ENCODE results near the gene ESYT3. TPM values are rescaled to one million over a fixed set of nuclear protein-coding genes. Genes with fewer than 3 reads are reported as not detected.

The ESYT3 gene
- total RNA-seq, 1 experiment from 2014 or later = 6.3 TPM

DNA sequence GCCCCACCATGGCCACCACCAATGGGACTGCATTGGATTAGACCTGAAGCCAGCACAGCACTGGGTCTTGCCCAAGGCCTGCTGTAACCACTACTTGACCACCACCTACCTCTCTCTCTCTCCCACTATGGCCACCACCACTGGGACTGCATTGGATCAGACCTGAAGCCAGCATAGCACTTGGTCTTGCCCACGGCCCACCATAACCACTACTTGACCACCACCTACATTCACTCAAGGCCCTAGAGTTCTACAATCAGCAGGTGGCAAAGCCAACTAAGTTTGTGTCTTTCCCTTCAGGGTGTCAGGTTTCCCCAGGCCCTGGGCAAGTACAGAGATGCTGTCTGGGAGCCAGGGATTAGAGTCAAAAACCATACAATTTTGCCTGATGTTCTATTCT, 57.6 kb downstream of the ESYT3 start:
- Histone ChIP-seq H3T11ph (ENCODE audit: low read length) (no peak overlapping the region), H4K8ac (replicated peaks; ENCODE audit: insufficient read length, low read depth, low read length) (no peak overlapping the region), H4K91ac (ENCODE audit: insufficient read length, low read depth, low read length) (no peak overlapping the region), H3K27me3 (ENCODE audit: insufficient read depth, low read length) (no peaks in the 10 kb centered on the region), H3K23me2 (ENCODE audit: insufficient read length, low read depth, low read length, poor library complexity, severe bottlenecking) (no peaks in the 10 kb centered on the region), H3K23ac (ENCODE audit: insufficient read length, low read depth, low read length) (no peak overlapping the region), H2AK5ac (ENCODE audit: insufficient read length, low read length) (no peak overlapping the region), H2BK120ac (ENCODE audit: low read depth, low read length, poor library complexity, severe bottlenecking) (no peak overlapping the region), H2BK15ac (ENCODE audit: low read depth, low read length) (no peak overlapping the region), H2BK5ac (ENCODE audit: insufficient read length, low read length) (no peak overlapping the region), H2BK20ac (ENCODE audit: low read depth, low read length, poor library complexity, severe bottlenecking) (no peak overlapping the region), H3K9me3 (ENCODE audit: control insufficient read depth, low read depth, low read length) (no peaks in the 10 kb centered on the region), H3K4me1 (ENCODE audit: insufficient read depth, low read length) (peaks cover 6% of the 10 kb centered on the region; the same call in 1 of the 2 replicates), H3K79me1 (ENCODE audit: insufficient read depth, low read depth, low read length, poor library complexity, severe bottlenecking) (no peaks in the 10 kb centered on the region), H4K5ac (ENCODE audit: insufficient read length, low read depth, low read length) (no peak overlapping the region), H3K9ac (ENCODE audit: extremely low read depth, insufficient read length, low read length) (no peak overlapping the region), H4K20me1 (ENCODE audit: control insufficient read depth, insufficient read depth, insufficient read length) (no peaks in the 10 kb centered on the region), H2AFZ (ENCODE audit: low read length) (no peak overlapping the region), H3K27ac (ENCODE audit: insufficient read length, low read depth, low read length) (no peak overlapping the region), H3K14ac (ENCODE audit: insufficient read depth, low read length) (no peak overlapping the region), H3K4ac (ENCODE audit: low read depth, low read length) (no peak overlapping the region; the same call in 1 of the 2 replicates), H3K56ac (ENCODE audit: insufficient read length, low read depth, low read length) (no peak overlapping the region), H3K18ac (ENCODE audit: insufficient read length, low read depth, low read length) (no peak overlapping the region), H3K4me2 (ENCODE audit: insufficient read depth, insufficient read length, low read length) (no peak overlapping the region), H3K79me2 (ENCODE audit: insufficient read depth, low read length) (no peaks in the 10 kb centered on the region), H2BK12ac (ENCODE audit: insufficient read length, low read depth, low read length) (no peak overlapping the region)
- Mint-ChIP-seq H3K4me1 (peaks cover 9 to 10% of the 10 kb centered on the region in 2 experiments), H3K9me3 (peaks cover 26 to 37% of the 10 kb centered on the region in 2 experiments), H3K27me3 (ENCODE audit: low read depth) (no peaks in the 10 kb centered on the region; the same call in none of the 2 replicates), H3K4me3 (no peak overlapping the region), H3K36me3 (ENCODE audit: insufficient read depth in 1 of 3, low read depth in 3 of 3) (peaks cover 11 to 47% (median 35%) of the 10 kb centered on the region in 3 experiments), H3K27ac (no peak overlapping the region)
- TF ChIP-seq, protein P1, sequence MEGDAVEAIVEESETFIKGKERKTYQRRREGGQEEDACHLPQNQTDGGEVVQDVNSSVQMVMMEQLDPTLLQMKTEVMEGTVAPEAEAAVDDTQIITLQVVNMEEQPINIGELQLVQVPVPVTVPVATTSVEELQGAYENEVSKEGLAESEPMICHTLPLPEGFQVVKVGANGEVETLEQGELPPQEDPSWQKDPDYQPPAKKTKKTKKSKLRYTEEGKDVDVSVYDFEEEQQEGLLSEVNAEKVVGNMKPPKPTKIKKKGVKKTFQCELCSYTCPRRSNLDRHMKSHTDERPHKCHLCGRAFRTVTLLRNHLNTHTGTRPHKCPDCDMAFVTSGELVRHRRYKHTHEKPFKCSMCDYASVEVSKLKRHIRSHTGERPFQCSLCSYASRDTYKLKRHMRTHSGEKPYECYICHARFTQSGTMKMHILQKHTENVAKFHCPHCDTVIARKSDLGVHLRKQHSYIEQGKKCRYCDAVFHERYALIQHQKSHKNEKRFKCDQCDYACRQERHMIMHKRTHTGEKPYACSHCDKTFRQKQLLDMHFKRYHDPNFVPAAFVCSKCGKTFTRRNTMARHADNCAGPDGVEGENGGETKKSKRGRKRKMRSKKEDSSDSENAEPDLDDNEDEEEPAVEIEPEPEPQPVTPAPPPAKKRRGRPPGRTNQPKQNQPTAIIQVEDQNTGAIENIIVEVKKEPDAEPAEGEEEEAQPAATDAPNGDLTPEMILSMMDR (conservative IDR thresholded peaks at IDR 0.05) = no peak
- DNase-seq = no peak
- WGBS (ENCODE audit: extremely low coverage, insufficient read length, low lambda C conversion rate) = no CpG with 5 or more reads among the region's 1 CpG
